Measurements from ENCODE around the gene TIMM22. TPM values are rescaled to one million over a fixed set of nuclear protein-coding genes. Genes with fewer than 3 reads are reported as not detected.

TIMM22 gene
- total and polyA plus RNA-seq, 2 donors (not counting 3 experiments of a cell fraction or from before 2014, with no cell fraction given) = 19.0 to 19.6 TPM

GRCh38 chr17:1019451-1019850 lies 22.5 kb downstream of the TIMM22 start:
- dilution Hi-C loops (cut with MboI; ENCODE audit: extremely low pct_ligation_motif_present, low sequenced_read_pairs) (no loop called here), intact Hi-C loops (cut with micrococcal nuclease) (no loop called here)
- no peaks in the 10 kb centered on the region for H3K9me1 ChIP-seq (replicated peaks; ENCODE audit: control insufficient read depth, extremely low read depth, insufficient read depth, low read length)
- no peaks in the 10 kb centered on the region for H3K79me2 ChIP-seq (ENCODE audit: control insufficient read depth, insufficient read depth, low read length)
- CTCF ChIA-PET = interaction anchor here (0.6 to 1.6 kb wide), 5 partner anchors 11 to 39 kb away, joined by 3 to 9 read pairs (median 4); partner anchors contain the start of gene TIMM22
- TF ChIP-seq CTCF (IDR thresholded peaks at IDR 0.05; ENCODE audit: extremely low read depth in 1 of 2, insufficient read depth in 1 of 2, low read depth in 1 of 2, low read length in 2 of 2) = no peak
- H3K36me3 ChIP-seq (ENCODE audit: control insufficient read depth in 2 of 2, extremely low read depth in 1 of 2, insufficient read depth in 2 of 2, low read length in 2 of 2) = no peaks in the 10 kb centered on the region
- H4K20me1 ChIP-seq (replicated peaks; ENCODE audit: control insufficient read depth, extremely low read depth, insufficient read depth, low read length) = no peaks in the 10 kb centered on the region
- H3K4me3 ChIP-seq (replicated peaks in 1 of 3; ENCODE audit: insufficient read depth in 1 of 3, low read depth in 1 of 3, low read length in 3 of 3) = no peak overlapping the region
- H3K9ac ChIP-seq (replicated peaks; ENCODE audit: extremely low read depth, insufficient read depth, low read length) = no peak overlapping the region
- no peak overlapping the region for H3K27ac ChIP-seq (ENCODE audit: insufficient read depth, low read depth, low read length)
- no peaks in the 10 kb centered on the region for H3K4me1 ChIP-seq (ENCODE audit: control insufficient read depth, extremely low read depth, insufficient read depth, low read length)
- H3K9me3 ChIP-seq (replicated peaks; ENCODE audit: control insufficient read depth, insufficient read depth, low read length) = no peaks in the 10 kb centered on the region
- no peak overlapping the region for H2AFZ ChIP-seq (ENCODE audit: low read depth, low read length)
- no peaks in the 10 kb centered on the region for H3K27me3 ChIP-seq (ENCODE audit: control insufficient read depth in 2 of 2, insufficient read depth in 2 of 2, low read length in 2 of 2)
- peak; percentile 17 for DNase-seq (ENCODE audit: low read depth, low spot score)
- no TSS peak for BruUV-seq (replicated peaks)
- POLR2A ChIA-PET = no interaction called here
- no peak overlapping the region for H3K4me2 ChIP-seq (ENCODE audit: insufficient read depth, low read length)
- no peak for FAIRE-seq

DNA sequence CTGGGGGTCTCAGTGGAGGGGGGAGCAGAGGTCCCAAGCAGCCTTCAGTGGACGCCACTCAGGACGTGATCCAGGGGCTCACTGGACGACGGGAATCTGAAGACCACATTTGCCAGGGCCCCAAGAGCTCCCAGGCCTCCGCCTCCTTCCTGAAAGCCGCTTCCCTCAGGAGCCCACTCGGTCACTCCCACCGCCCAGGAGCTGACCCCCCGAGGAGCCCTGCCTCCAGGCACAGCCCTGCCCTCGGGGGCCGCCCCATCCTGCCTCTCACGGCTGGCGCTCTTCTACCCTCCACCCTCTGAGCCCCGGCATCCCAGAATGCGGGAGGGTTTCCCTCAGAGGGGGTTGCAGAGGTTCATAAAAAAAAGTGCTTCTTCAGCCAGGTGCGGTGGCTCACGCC lies 24.2 kb downstream of the TIMM22 start:
- Histone ChIP-seq H3K4me1 (ENCODE audit: control insufficient read depth, extremely low read depth, insufficient read depth, low read length) (no peaks in the 10 kb centered on the region), H2AFZ (ENCODE audit: low read depth, low read length) (no peak overlapping the region), H3K27ac (ENCODE audit: insufficient read depth, low read depth, low read length) (no peak overlapping the region), H3K9ac (replicated peaks; ENCODE audit: extremely low read depth, insufficient read depth, low read length) (no peak overlapping the region), H3K4me3 (replicated peaks in 1 of 3; ENCODE audit: insufficient read depth in 1 of 3, low read depth in 1 of 3, low read length in 3 of 3) (no peak overlapping the region), H3K36me3 (ENCODE audit: control insufficient read depth in 2 of 2, extremely low read depth in 1 of 2, insufficient read depth in 2 of 2, low read length in 2 of 2) (no peaks in the 10 kb centered on the region), H3K9me3 (replicated peaks; ENCODE audit: control insufficient read depth, insufficient read depth, low read length) (no peaks in the 10 kb centered on the region), H3K4me2 (ENCODE audit: insufficient read depth, low read length) (no peak overlapping the region), H3K79me2 (ENCODE audit: control insufficient read depth, insufficient read depth, low read length) (no peaks in the 10 kb centered on the region), H3K27me3 (ENCODE audit: control insufficient read depth in 2 of 2, insufficient read depth in 2 of 2, low read length in 2 of 2) (no peaks in the 10 kb centered on the region), H4K20me1 (replicated peaks; ENCODE audit: control insufficient read depth, extremely low read depth, insufficient read depth, low read length) (no peaks in the 10 kb centered on the region), H3K9me1 (replicated peaks; ENCODE audit: control insufficient read depth, extremely low read depth, insufficient read depth, low read length) (no peaks in the 10 kb centered on the region)
- FAIRE-seq (no peak), DNase-seq (ENCODE audit: low read depth, low spot score) (no peak)
- ChIA-PET CTCF (interaction anchor here (1.2 to 1.3 kb wide), 2 partner anchors 22 to 35 kb away, joined by 3 read pairs; no protein-coding TSS in a partner anchor), POLR2A (no interaction called here)
- intact Hi-C loops (cut with micrococcal nuclease) (no loop called here), dilution Hi-C loops (cut with MboI; ENCODE audit: extremely low pct_ligation_motif_present, low sequenced_read_pairs) (no loop called here)
- no TSS peak for BruUV-seq (replicated peaks)
- TF ChIP-seq EZH2 (IDR thresholded peaks at IDR 0.05; ENCODE audit: borderline replicate concordance, low read depth, low read length, severe bottlenecking) (no peak), GATA2 (IDR thresholded peaks at IDR 0.05; ENCODE audit: insufficient read depth, insufficient read length, low read depth, low read length) (no peak), MAX (IDR thresholded peaks at IDR 0.05; ENCODE audit: insufficient read depth, insufficient read length) (no peak), FOS (IDR thresholded peaks at IDR 0.05; ENCODE audit: borderline replicate concordance, insufficient read depth, low read length) (no peak), CTCF (IDR thresholded peaks at IDR 0.05; ENCODE audit: extremely low read depth in 1 of 2, insufficient read depth in 1 of 2, low read depth in 1 of 2, low read length in 2 of 2) (no peak), JUN (IDR thresholded peaks at IDR 0.05; ENCODE audit: borderline replicate concordance, insufficient read depth, insufficient read length, low read depth) (no peak), MYC (IDR thresholded peaks at IDR 0.05; ENCODE audit: low read depth, low read length) (no peak), POLR2AphosphoS5 (IDR thresholded peaks at IDR 0.05; ENCODE audit: insufficient read depth, low read depth, low read length) (no peak), POLR2A (IDR thresholded peaks at IDR 0.05; ENCODE audit: low read depth, low read length) (no peak)
